Measurements from ENCODE around the gene AMFR. TPM values are rescaled to one million over a fixed set of nuclear protein-coding genes. Genes with fewer than 3 reads are reported as not detected.

AMFR gene
- polyA plus RNA-seq, 3 donors, result 28.3 to 68.1 (median 48.9) TPM

DNA sequence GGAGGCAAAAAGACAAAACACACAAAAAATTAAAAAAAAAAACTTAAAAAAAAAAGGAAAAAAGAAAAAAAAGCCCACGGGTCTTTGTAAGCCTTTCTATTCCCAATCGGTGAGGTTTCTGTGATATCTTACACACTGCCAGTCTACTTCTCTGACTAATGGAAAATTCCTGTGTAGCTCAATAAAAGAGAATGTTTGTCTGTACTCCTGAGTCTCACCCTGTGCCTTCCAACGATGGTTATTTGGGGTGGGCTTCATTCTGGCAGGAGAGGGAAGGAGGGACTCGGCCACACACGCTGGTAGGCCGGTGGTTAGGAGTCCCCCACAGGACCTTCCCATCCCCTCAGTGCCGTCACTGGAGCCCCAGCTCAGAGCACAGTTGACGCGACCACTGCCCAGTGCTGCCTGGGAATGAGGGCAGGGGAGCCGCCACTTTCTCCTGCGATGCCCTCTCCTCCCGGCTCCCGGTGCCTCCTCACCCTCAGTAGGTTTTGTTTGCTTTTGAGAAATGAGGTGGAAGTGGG is 68.0 kb downstream of the AMFR start:
- Mint-ChIP-seq H3K36me3 (peaks cover 15 to 24% of the 10 kb centered on the region in 2 donors), H3K27ac (peak overlapping the region in 6 of 7 donors; percentile 22 to 62 (median 39)), H3K4me3 (peak overlapping the region; percentile 89 to 92), H3K9me3 (no peaks in the 10 kb centered on the region), H3K4me1 (peaks cover 32% of the 10 kb centered on the region), H3K27me3 (ENCODE audit: low read depth in 3 of 3) (peaks cover 1 to 2% (median 2%) of the 10 kb centered on the region in 3 donors)
- no peaks in the 10 kb centered on the region for H3K9me3 ChIP-seq (replicated peaks in 1 of 2; ENCODE audit: control insufficient read depth in 1 of 2, insufficient read depth in 1 of 2, low read length in 2 of 2)
- no peak for DNase-seq
- intact Hi-C loops (cut with micrococcal nuclease), result no loop called here
- no peaks in the 10 kb centered on the region for H3K79me2 ChIP-seq (ENCODE audit: insufficient read depth, low read length)
- no peaks in the 10 kb centered on the region for H4K20me1 ChIP-seq (ENCODE audit: insufficient read depth, low read length)
- no peaks in the 10 kb centered on the region for H3K27me3 ChIP-seq (ENCODE audit: control insufficient read depth in 2 of 2, insufficient read depth in 2 of 2, low read length in 2 of 2)
- peak overlapping the region; percentile 80 for H3K4me2 ChIP-seq (replicated peaks; ENCODE audit: extremely low read depth, low read length, poor library complexity, severe bottlenecking)
- peak overlapping the region; percentile 71 for H2AFZ ChIP-seq (ENCODE audit: insufficient read depth, low read depth, low read length, poor library complexity, severe bottlenecking)
- peaks cover 12 to 23% of the 10 kb centered on the region in 2 donors for H3K36me3 ChIP-seq (replicated peaks in 1 of 2; ENCODE audit: control insufficient read depth in 1 of 2, insufficient read depth in 2 of 2, low read length in 2 of 2)
- H3K4me3 ChIP-seq (replicated peaks in 1 of 3; ENCODE audit: low read depth in 2 of 3, low read length in 3 of 3), result peak overlapping the region; percentile 46 to 81 (median 54)
- peaks cover 19 to 22% of the 10 kb centered on the region in 2 donors for H3K4me1 ChIP-seq (ENCODE audit: control insufficient read depth in 1 of 2, insufficient read depth in 2 of 2, low read length in 2 of 2)
- 66% methylated on average over 4 of the region's 13 CpGs for WGBS (ENCODE audit: insufficient coverage)
- H3K27ac ChIP-seq (ENCODE audit: low read depth in 1 of 2, low read length in 2 of 2), result no peak overlapping the region
- H3K9ac ChIP-seq (ENCODE audit: insufficient read depth, low read length, poor library complexity, severe bottlenecking), result peak overlapping the region; percentile 67
- TF ChIP-seq, protein P1, sequence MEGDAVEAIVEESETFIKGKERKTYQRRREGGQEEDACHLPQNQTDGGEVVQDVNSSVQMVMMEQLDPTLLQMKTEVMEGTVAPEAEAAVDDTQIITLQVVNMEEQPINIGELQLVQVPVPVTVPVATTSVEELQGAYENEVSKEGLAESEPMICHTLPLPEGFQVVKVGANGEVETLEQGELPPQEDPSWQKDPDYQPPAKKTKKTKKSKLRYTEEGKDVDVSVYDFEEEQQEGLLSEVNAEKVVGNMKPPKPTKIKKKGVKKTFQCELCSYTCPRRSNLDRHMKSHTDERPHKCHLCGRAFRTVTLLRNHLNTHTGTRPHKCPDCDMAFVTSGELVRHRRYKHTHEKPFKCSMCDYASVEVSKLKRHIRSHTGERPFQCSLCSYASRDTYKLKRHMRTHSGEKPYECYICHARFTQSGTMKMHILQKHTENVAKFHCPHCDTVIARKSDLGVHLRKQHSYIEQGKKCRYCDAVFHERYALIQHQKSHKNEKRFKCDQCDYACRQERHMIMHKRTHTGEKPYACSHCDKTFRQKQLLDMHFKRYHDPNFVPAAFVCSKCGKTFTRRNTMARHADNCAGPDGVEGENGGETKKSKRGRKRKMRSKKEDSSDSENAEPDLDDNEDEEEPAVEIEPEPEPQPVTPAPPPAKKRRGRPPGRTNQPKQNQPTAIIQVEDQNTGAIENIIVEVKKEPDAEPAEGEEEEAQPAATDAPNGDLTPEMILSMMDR (IDR thresholded peaks at IDR 0.05), result no peak

DNA sequence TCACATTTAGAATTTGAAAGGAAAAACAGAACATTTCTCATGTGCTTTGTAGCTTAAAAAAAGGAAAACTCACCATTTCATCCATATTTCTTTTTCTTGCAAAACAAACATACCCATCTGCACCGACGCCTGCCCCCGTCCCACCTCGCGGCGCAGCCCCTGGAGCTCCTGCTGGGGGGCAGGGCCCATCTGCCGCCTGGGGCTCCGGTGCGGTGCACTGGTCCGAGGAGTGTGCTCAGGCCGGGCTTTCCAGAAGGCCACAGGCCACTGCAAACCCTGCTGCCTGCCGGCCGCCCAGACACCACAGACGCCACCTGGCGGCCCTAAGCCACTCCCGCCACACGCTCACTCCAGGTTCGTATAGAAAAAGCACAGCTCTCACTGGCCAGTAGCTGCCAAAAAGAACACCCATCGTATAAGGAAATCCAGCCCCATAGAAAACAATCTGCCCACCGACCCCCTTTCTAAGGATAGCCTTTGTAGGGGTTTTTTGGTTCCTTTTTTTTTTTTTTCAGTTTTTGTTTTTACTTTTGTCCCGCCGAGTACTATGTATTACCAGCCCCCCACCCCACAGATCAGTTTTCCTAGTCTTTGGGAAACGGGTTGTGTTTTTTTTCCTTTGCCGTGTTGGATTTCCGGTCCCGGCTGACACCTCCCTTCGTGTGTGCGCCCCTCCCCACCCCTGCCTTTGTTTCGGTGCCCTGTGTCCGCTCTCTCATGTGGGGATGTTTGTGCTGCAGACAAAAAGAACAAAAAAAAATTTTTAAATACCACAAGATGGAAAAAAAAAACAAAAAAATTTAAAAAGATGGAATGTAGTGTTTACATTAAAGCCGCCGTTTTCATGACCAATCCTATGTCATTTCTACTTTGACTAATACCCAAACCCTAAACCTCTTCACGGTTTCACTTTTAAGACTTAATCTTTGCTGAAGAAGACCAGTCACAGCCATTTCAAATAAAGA is 68.8 kb downstream of the AMFR start:
- H3K27me3 Mint-ChIP-seq (ENCODE audit: low read depth in 3 of 3), result peaks cover 2 to 3% (median 3%) of the 10 kb centered on the region in 3 donors
- Histone ChIP-seq H3K79me2 (ENCODE audit: insufficient read depth, low read length) (no peaks in the 10 kb centered on the region), H3K27me3 (ENCODE audit: control insufficient read depth in 2 of 2, insufficient read depth in 2 of 2, low read length in 2 of 2) (no peaks in the 10 kb centered on the region), H3K4me1 (ENCODE audit: control insufficient read depth in 1 of 2, insufficient read depth in 2 of 2, low read length in 2 of 2) (peaks cover 19 to 22% of the 10 kb centered on the region in 2 donors), H2AFZ (ENCODE audit: insufficient read depth, low read depth, low read length, poor library complexity, severe bottlenecking) (peak overlapping the region; percentile 71), H3K4me2 (replicated peaks; ENCODE audit: extremely low read depth, low read length, poor library complexity, severe bottlenecking) (peak overlapping the region; percentile 80), H4K20me1 (ENCODE audit: insufficient read depth, low read length) (no peaks in the 10 kb centered on the region), H3K4me3 (replicated peaks in 1 of 3; ENCODE audit: low read depth in 2 of 3, low read length in 3 of 3) (peak overlapping the region; percentile 46 to 81 (median 54)), H3K9ac (ENCODE audit: insufficient read depth, low read length, poor library complexity, severe bottlenecking) (peak overlapping the region; percentile 67), H3K36me3 (replicated peaks in 1 of 2; ENCODE audit: control insufficient read depth in 1 of 2, insufficient read depth in 2 of 2, low read length in 2 of 2) (peaks cover 8 to 15% of the 10 kb centered on the region in 2 donors), H3K27ac (ENCODE audit: low read depth in 1 of 2, low read length in 2 of 2) (peak overlapping the region in 1 of 2 donors; percentile 10), H3K9me3 (replicated peaks in 1 of 2; ENCODE audit: control insufficient read depth in 1 of 2, insufficient read depth in 1 of 2, low read length in 2 of 2) (no peaks in the 10 kb centered on the region)
- H3K4me3 Mint-ChIP-seq, result peak overlapping the region; percentile 89 to 92
- no peaks in the 10 kb centered on the region for H3K9me3 Mint-ChIP-seq
- DNase-seq, result peak; percentile 44 to 65 (median 64)
- peaks cover 10 to 17% of the 10 kb centered on the region in 2 donors for H3K36me3 Mint-ChIP-seq
- TF ChIP-seq, protein P1 (IDR thresholded peaks at IDR 0.05), result peak; percentile 80
- peak overlapping the region in 5 of 7 donors; percentile 22 to 81 (median 32) for H3K27ac Mint-ChIP-seq
- under 1% methylated on average over 18 of the region's 33 CpGs for WGBS (ENCODE audit: insufficient coverage)
- H3K4me1 Mint-ChIP-seq, result peaks cover 32% of the 10 kb centered on the region
- intact Hi-C loops (cut with micrococcal nuclease), result no loop called here
